Stimulated activated CD4-positive, alpha-beta T cell treated with anti-CD3 and anti-CD28 coated beads, Interleukin-4, amount 100 ng/mL, for 4 hours (primary cell): ENCODE measurements around the gene RAB25.
"Not testable (repeated sequence)": the region's sequence is repeated elsewhere in the genome, so short reads cannot be mapped to it uniquely, and the experiment has no call there.

ENCODE experiments used
- DNase-seq, 2 experiments: peaks; one replicate each; pipeline ENCODE4 v3.0.0-alpha.2; 2020

The RAB25 gene

GRCh38 chr1:156055281-156056048 is 5.5 kb upstream of the RAB25 start:
- no peak for DNase-seq

GRCh38 chr1:156056326-156056849 is 4.6 kb upstream of the RAB25 start:
- DNase-seq = no peak

GRCh38 chr1:156062189-156062588 is 1.2 kb downstream of the RAB25 start:
- DNase-seq = no peak

GRCh38 chr1:156063997-156064285 is 3.0 kb downstream of the RAB25 start:
- DNase-seq = no peak

DNA sequence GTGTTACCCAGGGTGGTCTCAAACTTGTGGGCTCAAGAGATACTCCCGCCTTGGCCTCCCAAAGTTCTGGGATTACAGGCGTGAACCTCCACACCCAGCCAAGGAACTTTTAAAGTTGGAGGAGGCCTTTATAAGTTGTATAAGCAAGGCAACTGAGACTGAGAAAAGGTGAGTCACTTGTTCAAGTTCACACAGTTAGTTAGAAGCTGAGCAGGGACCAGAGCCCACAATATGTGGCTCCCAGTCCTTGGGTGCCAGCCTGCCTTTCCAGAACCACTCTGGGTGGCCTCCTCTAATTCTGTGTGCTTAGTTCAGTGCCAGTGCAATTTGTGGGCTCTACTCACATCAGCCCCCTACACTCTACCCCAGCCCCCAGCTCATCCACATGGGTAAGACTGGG is 3.7 kb downstream of the RAB25 start:
- no peak for DNase-seq

DNA sequence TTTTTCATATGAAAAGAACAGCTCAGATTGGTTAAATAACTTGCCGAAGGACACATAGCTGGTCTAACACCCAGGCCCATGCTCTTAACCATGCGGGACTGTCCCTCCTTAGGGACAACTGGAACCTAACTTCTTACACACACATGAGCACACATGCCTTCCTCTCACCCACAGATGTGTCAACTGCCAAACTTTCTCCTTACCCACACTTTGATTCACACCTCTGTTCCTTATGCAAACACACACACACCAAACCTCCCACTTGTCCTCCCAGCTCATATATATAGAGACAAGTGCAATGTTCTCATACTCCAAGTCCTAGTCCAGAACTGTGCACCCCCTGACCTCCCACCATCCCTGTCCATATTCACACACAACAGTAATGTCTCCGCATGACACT is 4.3 kb downstream of the RAB25 start:
- no peak for DNase-seq

GRCh38 chr1:156065871-156066270 is 4.9 kb downstream of the RAB25 start:
- no peak for DNase-seq

- no peak for DNase-seq
Measured at GRCh38 chr1:156067262-156067661, 6.3 kb downstream of the RAB25 start.

- no peak for DNase-seq
Measured at GRCh38 chr1:156069490-156070455, 8.8 kb downstream of the RAB25 start.

GRCh38 chr1:156070548-156070947 is 9.6 kb downstream of the RAB25 start:
- DNase-seq = no peak

DNA sequence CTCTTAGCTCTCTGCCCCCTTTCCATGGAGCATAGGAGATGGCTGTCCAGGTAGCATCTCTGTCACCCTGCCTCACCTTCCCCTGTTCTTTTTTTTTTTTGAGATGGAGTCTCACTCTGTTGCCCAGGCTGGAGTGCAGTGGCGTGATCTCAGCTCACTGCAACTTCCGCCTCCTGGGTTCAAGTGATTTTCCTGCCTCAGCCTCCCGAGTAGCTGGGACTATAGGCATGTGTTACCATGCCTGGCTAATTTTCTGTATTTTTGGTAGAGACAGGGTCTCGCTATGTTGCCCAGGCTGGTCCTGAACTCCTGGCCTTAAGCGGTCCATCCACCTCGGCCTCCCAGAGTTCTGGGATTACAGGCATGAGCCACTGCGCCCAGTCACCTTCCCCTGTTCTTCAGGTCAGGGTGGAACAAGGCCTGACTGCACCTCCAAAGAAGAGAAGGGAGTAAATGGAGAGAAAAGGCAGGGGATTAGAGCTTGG is 10.4 kb downstream of the RAB25 start:
- DNase-seq = not testable (repeated sequence)

DNA sequence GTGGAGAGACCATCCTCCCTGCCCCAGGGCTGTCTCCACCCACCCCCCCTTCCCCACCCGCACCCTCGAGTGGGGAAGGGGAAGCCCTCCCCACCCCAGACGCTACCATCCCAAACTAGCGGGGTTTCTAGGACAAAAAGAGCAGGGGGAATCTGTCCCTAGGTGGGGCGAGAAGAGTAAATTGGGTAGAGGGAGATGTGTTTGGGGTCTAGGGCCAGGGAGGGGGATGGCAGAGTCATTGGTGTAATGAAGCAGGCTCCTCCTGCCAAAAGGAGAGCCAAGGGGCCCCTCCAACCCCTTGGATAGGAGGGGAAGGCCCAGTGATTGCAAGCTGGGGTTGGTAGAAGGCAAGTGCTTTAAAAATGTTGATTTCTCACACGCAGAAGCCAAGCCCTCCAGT is 11.3 kb downstream of the RAB25 start:
- no peak for DNase-seq

- DNase-seq = no peak
Measured at GRCh38 chr1:156073110-156073687, 12.2 kb downstream of the RAB25 start.

GRCh38 chr1:156073740-156074139 is 12.8 kb downstream of the RAB25 start:
- DNase-seq = no peak

DNA sequence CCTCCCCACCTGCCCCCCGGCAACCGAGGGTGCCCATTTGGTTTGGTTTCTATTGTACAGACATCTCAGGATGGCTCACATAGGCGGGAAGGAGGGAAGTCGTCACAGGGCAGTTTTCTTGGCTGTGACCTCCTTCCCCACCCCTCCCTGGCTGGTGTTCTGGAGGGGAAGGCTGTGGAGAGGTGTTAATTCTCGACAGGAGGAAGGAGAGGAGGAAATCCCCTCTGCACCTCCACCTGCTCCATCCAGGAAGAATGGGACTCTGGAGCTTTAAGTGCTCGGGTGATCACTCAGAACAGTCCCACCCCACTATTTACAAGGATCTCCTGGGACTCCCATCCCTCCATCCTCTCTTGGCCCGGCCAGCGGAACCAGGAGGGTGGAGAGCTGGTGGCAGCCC is 13.7 kb downstream of the RAB25 start:
- DNase-seq = no peak

DNA sequence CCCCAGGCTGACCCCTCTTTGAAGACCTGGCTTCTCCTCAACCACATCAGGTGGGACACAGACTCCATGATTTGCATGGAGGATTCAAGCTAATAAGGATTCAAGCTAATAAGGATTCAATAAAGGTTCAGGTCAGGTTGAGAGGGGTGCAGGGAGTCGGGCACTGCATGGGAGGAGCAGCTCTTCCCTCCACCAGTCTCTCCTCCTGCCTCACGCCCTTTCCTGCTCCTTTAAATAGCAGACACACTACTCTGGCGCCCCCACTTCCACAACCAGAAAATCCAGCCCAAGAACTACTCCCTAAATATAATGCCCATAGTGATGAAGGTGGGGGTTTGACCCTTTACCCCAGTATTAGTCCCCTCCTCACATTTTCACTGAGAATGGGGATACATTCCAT is 14.2 kb downstream of the RAB25 start:
- no peak for DNase-seq

- DNase-seq = no peak
Measured at GRCh38 chr1:156075775-156076204, 14.8 kb downstream of the RAB25 start.

DNA sequence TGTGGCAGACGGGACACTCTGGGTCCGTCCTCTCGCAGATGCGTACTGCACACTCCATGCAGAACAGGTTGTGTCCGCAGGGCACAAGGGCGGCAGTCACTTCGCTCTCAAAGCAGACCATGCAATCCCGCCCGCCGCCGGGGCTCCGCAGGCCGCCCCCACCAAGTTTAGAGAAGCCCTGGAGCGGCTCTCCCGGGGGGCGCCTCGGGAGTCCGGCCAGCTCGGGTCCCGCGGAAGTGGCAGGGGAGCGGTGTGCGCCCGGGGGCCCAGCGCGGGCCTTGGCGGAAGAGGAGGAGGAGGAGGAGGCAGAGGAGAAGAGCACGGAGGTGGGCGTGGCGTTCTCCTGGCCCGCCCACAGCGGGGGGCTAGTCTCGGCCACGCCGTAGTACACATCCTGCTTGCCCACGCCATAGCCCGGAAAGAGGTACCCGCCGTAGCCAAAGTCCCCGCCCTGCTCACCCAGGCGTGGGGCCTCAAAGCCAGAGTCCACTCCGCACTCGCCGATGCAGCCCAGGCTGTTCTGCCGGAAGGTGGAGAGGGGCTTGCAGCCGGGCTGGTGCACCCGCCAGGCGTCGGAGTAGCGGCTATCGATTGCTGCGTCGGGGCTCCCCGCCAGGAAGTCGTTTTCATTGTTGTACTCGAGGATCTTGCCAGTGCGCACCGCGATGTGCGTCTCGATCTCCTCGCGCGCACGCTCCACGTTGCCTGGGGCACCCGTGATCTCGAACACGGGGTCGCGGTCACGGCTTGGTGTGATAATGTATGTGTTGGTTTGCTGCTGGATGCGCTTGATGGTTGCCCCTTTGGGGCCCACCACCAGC is 15.9 kb downstream of the RAB25 start:
- no peak for DNase-seq

- no peak for DNase-seq
Measured at GRCh38 chr1:156077430-156077760, 16.4 kb downstream of the RAB25 start.

GRCh38 chr1:156078728-156079127 is 17.8 kb downstream of the RAB25 start:
- DNase-seq = no peak

DNA sequence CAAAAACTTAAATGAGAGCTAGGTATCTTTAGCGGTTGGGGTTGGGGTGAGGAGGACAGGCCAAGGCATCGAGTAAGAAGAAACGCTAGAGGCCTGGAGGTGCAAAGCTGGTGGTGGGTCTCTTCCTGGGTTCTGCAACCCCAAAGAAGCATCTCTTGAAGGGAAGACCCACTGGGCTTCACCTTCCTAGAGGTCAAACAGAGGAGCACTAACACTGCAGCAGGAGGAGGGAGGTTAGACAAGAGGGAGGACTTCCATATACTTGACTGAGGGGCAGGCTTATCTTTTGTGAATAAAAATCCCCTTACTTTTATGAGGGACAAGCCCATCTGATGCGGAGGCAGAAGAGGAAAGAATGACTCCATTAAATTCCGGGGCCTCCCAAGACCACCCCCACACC is 18.8 kb downstream of the RAB25 start:
- DNase-seq = no peak

DNA sequence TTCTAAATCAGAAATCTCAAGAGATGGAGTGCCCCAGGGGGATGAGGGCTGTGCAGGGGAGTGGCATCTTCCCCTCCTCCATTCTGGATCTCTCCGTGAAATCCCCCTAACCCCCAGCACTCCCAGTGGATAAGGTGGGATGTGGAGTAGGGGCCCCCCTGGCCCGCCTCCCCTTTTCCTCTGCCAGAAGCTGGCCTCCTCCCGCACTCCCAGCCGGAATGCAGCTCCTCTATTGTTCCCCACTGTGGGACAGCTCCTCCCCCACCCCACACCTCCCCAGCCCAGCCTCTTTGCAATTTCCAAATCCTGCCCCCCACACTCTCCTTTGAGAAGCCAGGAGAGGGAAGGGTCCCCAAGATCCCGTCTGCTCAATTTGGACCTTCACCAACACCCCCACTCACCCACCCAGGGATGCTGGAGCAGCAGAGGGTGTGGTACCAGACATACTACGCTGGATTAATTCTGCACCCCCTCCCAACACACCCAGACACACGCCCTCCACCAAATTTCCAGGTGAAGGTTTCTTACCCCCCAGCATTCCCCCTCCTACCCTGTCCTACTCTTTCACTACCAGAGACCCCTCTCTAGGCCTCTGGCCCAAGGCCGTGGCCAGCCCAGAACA is 19.4 kb downstream of the RAB25 start:
- DNase-seq = no peak
